ENCODE results near the gene RASGRP3.

The RASGRP3 gene

GRCh38 chr2:33494155-33494779, 17.8 kb downstream of the RASGRP3 start:
- no peak for TF ChIP-seq ZBTB7A (IDR thresholded peaks at IDR 0.05; ENCODE audit: low read depth)
- TF ChIP-seq TEAD4 (IDR thresholded peaks at IDR 0.05): no peak
- TF ChIP-seq CREB1 (IDR thresholded peaks at IDR 0.05; ENCODE audit: low read depth): no peak
- no peak for TF ChIP-seq EP300 (IDR thresholded peaks at IDR 0.05; ENCODE audit: borderline replicate concordance)
- no peak for TF ChIP-seq NFIC (IDR thresholded peaks at IDR 0.05)
- TF ChIP-seq TCF12 (IDR thresholded peaks at IDR 0.05; ENCODE audit: low read depth): no peak
- no peak for TF ChIP-seq YY1 (IDR thresholded peaks at IDR 0.05; ENCODE audit: low read depth)
- no peak for TF ChIP-seq RAD21 (IDR thresholded peaks at IDR 0.05; ENCODE audit: low read depth)

DNA sequence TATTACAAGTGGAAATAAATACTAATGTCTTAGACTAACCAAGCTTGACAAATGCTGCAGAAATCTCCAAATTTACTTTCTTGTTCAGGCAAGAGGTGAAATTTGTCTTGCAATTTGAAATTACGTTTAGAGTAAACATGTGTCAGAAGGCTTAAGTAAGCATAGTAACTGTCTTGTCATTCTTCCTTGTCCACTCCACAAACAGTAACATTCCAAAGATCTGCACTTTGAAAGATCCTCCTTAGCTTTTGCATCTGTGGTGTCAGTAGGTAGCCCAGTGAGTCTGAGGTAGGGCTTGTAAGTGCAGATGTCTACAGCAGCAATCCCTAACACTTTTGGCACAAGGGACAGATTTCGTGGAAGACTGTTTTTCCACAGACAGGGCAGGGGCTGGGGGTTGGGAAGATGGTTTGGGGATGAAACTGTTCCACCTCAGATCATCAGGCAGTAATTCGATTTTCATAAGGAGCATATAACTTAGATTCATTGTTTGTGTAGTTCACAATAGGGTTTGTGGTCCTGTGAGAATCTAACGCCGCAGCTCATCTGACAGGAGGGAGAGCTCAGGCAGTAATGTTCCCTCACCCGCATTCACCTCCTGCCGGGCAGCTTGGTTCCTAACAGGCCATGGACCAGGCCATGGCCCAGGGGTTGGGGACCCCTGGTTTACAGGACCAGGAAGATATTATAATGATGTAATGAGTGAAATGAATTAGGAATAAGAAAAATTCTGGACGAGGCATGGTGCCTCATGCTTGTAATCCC, 18.6 kb downstream of the RASGRP3 start:
- TF ChIP-seq CREB1 (IDR thresholded peaks at IDR 0.05; ENCODE audit: low read depth): no peak
- TF ChIP-seq CEBPB (IDR thresholded peaks at IDR 0.05): no peak
- TF ChIP-seq EP300 (IDR thresholded peaks at IDR 0.05; ENCODE audit: borderline replicate concordance): no peak
- TF ChIP-seq NFIC (IDR thresholded peaks at IDR 0.05): no peak
- TF ChIP-seq, protein P1, sequence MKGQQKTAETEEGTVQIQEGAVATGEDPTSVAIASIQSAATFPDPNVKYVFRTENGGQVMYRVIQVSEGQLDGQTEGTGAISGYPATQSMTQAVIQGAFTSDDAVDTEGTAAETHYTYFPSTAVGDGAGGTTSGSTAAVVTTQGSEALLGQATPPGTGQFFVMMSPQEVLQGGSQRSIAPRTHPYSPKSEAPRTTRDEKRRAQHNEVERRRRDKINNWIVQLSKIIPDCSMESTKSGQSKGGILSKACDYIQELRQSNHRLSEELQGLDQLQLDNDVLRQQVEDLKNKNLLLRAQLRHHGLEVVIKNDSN (IDR thresholded peaks at IDR 0.05): no peak
- no peak for TF ChIP-seq TCF12 (IDR thresholded peaks at IDR 0.05; ENCODE audit: low read depth)

GRCh38 chr2:33495683-33496082, 19.2 kb downstream of the RASGRP3 start:
- TF ChIP-seq EGR1 (IDR thresholded peaks at IDR 0.05) (no peak), FOXM1 (IDR thresholded peaks at IDR 0.05; ENCODE audit: borderline replicate concordance, low read depth) (no peak), RAD21 (IDR thresholded peaks at IDR 0.05; ENCODE audit: low read depth) (no peak), MAX (IDR thresholded peaks at IDR 0.05) (no peak), YY1 (IDR thresholded peaks at IDR 0.05; ENCODE audit: low read depth) (no peak), NFIC (IDR thresholded peaks at IDR 0.05) (no peak), TCF12 (IDR thresholded peaks at IDR 0.05; ENCODE audit: low read depth) (no peak), EP300 (IDR thresholded peaks at IDR 0.05; ENCODE audit: borderline replicate concordance) (no peak), ZBTB7A (IDR thresholded peaks at IDR 0.05; ENCODE audit: low read depth) (no peak), REST (IDR thresholded peaks at IDR 0.05; ENCODE audit: low read depth) (no peak), TEAD4 (IDR thresholded peaks at IDR 0.05) (no peak), CREB1 (IDR thresholded peaks at IDR 0.05; ENCODE audit: low read depth) (no peak), TAF1 (IDR thresholded peaks at IDR 0.05; ENCODE audit: low read depth) (no peak), CEBPB (IDR thresholded peaks at IDR 0.05) (no peak)
- TF ChIP-seq, protein P1 (IDR thresholded peaks at IDR 0.05): no peak

DNA sequence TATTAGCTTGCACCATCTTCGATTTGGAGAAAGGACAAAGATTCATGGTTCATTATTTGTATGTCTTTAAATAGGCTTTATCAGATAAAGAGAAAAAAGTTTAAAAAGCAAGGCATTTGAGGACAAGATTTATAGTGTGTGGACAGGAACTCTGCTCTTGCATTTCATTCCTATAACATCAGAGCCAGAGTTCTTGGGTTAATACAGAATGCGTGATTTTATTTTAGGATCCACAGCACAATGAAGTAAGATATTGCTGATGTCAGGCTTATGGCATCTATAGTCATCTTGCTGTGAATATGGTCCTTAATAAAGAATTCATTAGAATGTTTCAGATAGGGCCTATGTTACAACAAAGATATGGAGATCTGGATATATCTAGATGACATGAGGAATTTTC, 19.7 kb downstream of the RASGRP3 start:
- TF ChIP-seq TEAD4 (IDR thresholded peaks at IDR 0.05): no peak
- TF ChIP-seq CREB1 (IDR thresholded peaks at IDR 0.05; ENCODE audit: low read depth): no peak
- no peak for TF ChIP-seq CEBPB (IDR thresholded peaks at IDR 0.05)
- no peak for TF ChIP-seq YY1 (IDR thresholded peaks at IDR 0.05; ENCODE audit: low read depth)
- no peak for TF ChIP-seq TAF1 (IDR thresholded peaks at IDR 0.05; ENCODE audit: low read depth)
- TF ChIP-seq REST (IDR thresholded peaks at IDR 0.05; ENCODE audit: low read depth): no peak
- no peak for TF ChIP-seq EGR1 (IDR thresholded peaks at IDR 0.05)
- TF ChIP-seq FOXM1 (IDR thresholded peaks at IDR 0.05; ENCODE audit: borderline replicate concordance, low read depth): no peak
- TF ChIP-seq RAD21 (IDR thresholded peaks at IDR 0.05; ENCODE audit: low read depth): no peak
- TF ChIP-seq MAX (IDR thresholded peaks at IDR 0.05): no peak
- TF ChIP-seq TCF12 (IDR thresholded peaks at IDR 0.05; ENCODE audit: low read depth): no peak
- no peak for TF ChIP-seq NFIC (IDR thresholded peaks at IDR 0.05)
- TF ChIP-seq, protein P1 (IDR thresholded peaks at IDR 0.05): no peak
- no peak for TF ChIP-seq ZBTB7A (IDR thresholded peaks at IDR 0.05; ENCODE audit: low read depth)
- TF ChIP-seq EP300 (IDR thresholded peaks at IDR 0.05; ENCODE audit: borderline replicate concordance): no peak

- TF ChIP-seq ZBTB7A (IDR thresholded peaks at IDR 0.05; ENCODE audit: low read depth) (no peak), TAF1 (IDR thresholded peaks at IDR 0.05; ENCODE audit: low read depth) (no peak), MAX (IDR thresholded peaks at IDR 0.05) (no peak), RAD21 (IDR thresholded peaks at IDR 0.05; ENCODE audit: low read depth) (no peak), EGR1 (IDR thresholded peaks at IDR 0.05) (no peak), FOXM1 (IDR thresholded peaks at IDR 0.05; ENCODE audit: borderline replicate concordance, low read depth) (no peak), CEBPB (IDR thresholded peaks at IDR 0.05) (no peak), CREB1 (IDR thresholded peaks at IDR 0.05; ENCODE audit: low read depth) (no peak), NFIC (IDR thresholded peaks at IDR 0.05) (no peak), TCF12 (IDR thresholded peaks at IDR 0.05; ENCODE audit: low read depth) (no peak), EP300 (IDR thresholded peaks at IDR 0.05; ENCODE audit: borderline replicate concordance) (no peak), TEAD4 (IDR thresholded peaks at IDR 0.05) (no peak), YY1 (IDR thresholded peaks at IDR 0.05; ENCODE audit: low read depth) (no peak), REST (IDR thresholded peaks at IDR 0.05; ENCODE audit: low read depth) (no peak)
- TF ChIP-seq, protein P1 (IDR thresholded peaks at IDR 0.05): no peak
Measured at GRCh38 chr2:33496726-33497125, 20.3 kb downstream of the RASGRP3 start.

All from Ishikawa (cell line).